NCI-H748 (cell line): ENCODE measurements around the gene ZYX.
A peak's percentile ranks its signal among the peaks of the same experiment; 100 is the strongest.
"Not testable (repeated sequence)": the region's sequence is repeated elsewhere in the genome, so short reads cannot be mapped to it uniquely, and the experiment has no call there.

Experiments
- DNase-seq: peaks from one replicate; lab custom pipeline; 2025; ENCODE audit not compliant: unreplicated experiment; lab: John Stamatoyannopoulos, UW

ZYX gene

DNA sequence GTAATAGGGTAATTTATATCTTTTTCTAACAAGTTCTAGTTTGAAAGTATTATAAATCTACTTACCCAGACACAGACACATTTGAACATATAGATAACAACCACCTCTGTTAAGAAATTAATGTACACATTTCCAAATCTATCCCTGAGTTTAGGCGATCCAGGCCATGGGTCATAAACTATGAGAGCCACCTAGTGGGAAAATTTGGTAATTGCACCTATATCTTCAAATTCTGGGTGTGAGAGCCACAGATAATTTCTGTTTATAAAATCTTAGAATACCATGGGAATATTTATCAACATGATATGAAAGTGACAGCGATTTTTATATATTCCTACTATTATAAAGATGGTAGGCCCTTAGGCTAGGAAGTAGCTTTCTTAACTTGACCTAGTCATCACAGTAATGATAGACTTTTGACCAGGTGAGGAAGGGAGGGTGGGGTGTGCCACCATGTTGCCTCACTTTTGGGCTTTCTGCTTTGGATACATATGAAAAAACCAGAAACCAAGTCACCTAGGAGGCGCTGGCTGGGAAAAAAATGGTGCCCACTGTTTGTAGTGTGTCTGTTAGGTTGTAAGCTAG, 35.5 kb downstream of the ZYX start:
- DNase-seq = peak; percentile 47

DNA sequence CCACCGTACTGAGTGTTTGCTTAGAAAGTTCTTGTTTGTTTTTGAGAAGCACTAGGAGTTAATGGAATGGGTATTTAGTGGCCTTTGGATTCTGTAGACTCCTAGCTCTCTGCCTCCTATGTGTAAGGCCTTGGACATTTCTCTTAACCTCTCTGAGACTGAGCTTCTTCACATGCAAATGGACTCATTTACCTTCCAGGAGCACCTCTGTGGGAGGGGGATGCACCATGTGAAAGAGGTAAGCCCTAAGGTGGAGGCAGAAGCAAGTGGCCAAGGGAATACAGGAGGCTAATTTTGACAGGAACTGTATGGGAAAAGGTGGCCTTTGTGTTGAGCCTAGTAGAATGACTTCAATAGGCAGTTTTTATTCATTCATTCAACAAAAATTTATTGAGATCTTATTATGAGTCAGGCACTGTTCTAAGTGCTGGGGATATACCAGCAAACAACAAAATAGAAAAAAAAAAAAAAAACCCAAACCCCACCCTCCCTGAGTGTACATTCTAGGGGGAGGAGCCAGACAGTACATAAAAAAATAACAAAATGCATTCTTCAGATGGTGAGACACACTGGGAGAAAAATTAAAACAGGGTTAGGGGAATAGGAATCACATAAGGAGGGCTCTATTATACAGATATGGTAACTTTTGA, 36.7 kb downstream of the ZYX start:
- DNase-seq = no peak

DNA sequence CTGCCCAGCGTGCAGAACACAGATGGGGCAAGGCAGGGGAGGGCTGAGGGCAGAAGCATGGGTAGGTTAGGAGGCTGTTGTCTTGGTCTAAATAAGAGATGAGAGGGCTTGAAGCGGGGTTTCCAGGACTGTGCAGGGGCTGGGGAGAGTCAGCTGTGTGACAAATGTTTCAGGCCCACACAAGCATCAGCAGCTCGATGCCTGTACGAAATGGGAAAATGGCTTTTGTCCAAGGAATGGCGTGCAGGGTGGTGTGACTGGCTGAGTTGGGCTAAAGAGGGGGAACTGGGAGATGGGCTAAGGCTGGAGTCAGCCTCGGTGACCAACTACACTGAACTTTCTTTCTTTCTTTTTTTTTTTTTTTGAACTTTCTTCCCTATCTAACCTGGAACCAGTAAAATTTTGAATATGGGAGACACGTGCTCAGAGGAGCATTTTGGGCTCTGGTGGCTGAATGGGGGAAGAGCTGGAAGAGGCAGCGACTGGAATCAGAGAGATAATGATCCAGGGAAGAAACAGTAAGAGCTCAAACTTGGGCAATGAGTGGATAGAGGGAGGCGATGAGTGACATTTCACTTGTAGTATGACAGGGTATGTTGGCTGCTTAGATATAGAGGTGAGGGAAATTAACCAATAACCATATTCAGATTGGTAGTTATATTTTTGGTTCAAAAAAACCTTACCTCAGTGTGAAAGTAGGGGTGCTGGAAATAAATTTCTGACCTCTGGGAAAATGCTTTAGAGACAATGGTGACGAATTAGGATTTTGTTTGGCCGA, 37.7 kb downstream of the ZYX start:
- DNase-seq = no peak

DNA sequence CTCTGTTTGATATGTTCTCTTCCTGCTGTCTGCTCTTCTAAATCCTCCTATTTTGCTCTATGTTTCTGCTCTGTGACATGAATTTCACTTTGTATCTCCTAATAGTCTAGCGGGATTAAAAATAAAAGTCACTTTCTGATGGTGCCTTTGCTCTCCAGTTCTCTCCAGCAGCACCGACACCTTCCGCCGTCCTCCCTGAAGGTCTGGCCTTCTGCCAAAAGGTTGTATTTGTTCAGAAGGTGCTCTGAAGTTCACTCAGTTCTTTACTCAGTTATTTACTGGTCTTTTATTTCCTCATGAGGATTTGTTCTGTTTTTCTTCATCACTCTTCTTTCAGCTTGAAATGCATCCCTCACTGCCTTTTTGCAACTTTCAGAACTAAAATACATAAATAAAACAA, 38.7 kb downstream of the ZYX start:
- DNase-seq = peak; percentile 29

DNA sequence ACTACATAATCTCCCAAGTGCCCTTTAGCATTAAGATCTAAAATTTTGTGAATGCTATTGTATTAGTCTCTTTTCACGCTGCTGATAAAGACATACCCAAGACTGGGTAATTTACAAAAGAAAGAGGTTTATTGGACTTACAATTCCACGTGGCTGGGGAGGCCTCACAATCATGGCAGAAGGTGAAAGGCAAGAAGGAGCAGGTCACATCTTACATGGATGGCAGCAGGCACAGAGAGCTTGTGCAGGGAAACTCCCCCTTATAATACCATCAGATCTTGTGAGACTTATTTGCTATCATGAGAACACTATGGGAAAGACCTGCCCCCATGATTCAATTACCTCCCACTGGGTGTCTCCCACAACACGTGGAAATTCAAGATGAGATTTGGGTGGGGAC, 39.5 kb downstream of the ZYX start:
- DNase-seq = not testable (repeated sequence)

DNA sequence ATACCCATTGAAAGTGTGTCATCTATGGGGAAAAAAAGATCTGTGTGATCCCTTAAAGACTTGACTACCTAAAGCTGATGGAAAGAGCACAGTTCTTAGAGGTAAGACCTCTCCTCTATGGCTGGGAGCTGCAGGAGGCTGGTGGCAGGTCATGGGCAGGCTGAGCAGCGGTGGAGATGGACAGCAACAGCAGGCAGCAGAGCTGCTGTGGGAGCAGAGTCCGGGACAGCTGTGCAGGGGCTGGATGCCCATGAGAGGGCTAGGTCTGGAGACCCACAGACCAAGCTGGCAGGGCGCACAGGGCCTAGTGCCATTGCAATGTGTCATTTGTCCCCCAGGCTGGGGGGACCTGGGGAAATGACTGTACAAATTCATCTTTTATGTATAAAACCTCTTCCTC, 40.9 kb downstream of the ZYX start:
- DNase-seq = no peak

DNA sequence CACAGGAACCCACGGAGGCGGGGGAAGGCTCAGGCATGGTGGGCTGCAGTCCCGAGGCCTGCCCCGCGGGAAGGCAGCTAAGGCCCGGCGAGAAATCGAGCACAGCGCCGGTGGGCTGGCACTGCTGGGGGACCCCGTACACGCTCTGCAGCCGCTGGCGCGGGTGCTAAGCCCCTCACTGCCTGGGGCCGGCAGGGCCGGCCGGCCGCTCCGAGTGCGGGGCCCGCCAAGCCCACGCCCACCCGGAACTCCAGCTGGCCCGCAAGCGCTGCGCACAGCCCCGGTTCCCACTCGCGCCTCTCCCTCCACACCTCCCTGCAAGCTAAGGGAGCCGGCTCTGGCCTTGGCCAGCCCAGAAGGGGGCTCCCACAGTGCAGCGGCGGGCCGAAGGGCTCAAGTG, 43.3 kb downstream of the ZYX start:
- DNase-seq = not testable (repeated sequence)

DNA sequence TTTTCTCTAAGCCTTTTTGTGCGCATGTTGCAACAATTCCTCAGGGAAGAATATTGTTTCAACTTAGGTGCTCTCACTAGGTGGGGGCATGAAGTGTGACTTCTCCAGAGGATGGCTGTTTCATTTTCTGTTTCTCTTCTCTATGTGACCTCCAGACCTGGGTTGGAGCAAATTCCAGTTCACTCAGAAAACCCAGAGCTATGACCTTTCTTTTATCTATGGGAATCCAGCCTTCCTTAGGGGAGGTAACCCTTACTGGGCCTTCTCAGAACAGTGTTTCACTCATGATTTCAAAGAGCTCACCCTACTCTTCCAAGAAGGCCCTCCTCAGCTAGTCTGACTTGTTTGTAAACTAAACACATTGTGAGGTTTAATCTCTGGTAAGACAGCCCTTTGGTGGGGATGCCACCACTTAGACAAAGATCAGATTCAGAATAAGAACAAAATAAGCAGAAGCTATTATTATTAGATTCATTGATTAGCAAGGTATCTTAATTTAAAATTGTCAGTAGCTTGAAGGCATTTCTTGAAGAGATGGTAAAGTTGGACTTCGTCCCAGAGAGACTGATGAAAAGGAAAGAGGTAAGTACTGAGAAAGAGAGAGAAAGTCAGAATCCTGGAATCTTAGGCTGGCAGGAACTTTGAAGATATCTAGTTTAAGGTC, 45.5 kb downstream of the ZYX start:
- DNase-seq = no peak

DNA sequence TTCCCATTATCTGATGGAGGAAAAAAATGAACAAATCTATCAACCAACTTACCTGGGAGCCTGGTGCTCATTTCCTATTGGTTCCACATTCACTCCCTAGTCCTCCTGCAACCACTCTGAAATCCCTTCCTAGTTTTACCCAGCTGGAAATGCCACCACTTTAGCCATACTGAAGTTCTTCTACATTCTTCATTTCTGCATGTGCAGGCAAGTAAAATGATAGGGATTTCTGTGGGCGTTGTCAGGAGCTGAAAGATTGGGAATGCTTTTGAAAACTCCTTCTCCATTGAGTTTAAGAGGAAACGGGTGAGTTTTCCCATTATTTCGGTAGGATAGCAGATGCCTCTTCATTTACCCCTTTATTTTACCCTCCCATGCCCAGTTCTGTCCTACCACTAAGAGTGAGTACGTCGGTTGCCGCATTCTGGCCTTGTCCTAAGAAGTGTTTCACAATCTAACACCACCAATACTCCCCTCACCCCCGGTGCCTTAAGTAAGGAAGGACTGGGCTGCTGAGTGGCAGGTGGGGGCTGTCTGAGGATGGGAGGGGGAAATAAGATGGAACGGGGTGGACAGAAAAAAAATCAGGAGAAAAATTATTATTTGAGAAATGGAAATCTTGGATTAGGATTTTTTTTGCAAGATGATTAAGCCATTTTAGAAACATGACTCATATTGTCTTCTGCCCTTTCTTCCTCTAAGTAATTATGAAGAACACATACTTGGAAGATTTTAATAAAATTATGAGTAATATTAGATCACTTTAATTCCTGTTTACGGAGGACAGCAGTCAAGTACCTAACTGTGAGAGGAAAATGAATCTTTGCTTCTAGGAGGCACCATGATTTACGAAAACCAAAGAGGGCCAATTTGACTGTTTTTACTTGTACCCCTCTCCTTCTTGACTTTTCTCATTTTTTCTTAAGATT, 48.9 kb downstream of the ZYX start:
- DNase-seq = no peak

DNA sequence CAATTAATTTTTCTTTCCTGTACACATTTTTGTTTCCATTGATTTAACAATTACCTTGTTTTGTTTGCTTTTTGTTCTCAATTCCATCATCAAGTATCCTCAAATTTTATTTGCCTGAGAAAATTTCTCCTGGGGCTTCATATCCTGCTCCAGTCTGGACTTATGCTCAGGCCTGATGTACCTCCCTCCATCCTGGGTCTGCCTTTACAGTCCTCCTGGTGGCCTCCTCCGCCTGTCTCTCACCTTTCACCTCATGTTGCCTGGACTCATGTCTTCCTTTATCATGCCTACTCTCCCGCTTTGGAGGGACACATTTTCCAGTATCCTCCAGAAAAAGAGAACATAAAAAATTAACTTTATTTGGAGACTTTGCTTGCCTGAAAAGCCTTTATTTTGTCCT, 50.0 kb downstream of the ZYX start:
- no peak for DNase-seq

DNA sequence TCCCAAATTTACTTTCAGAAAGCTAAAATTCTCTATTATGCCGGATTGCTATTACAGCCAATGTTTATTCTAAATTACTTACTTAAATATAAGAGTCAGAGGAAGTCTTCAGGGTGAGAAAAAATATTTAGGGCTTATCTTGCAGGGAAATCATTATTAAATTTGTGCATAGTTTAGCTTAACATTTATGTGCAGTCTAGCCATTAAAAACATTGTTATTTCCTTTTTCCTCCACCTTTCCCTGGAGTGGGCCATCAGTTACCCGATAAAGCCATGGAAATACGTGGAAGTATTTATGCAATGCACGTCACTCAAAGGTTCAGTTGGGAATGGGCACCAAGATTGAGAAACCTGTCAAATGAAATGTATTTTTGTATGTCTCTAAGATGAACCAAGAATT, 52.6 kb downstream of the ZYX start:
- DNase-seq = no peak

DNA sequence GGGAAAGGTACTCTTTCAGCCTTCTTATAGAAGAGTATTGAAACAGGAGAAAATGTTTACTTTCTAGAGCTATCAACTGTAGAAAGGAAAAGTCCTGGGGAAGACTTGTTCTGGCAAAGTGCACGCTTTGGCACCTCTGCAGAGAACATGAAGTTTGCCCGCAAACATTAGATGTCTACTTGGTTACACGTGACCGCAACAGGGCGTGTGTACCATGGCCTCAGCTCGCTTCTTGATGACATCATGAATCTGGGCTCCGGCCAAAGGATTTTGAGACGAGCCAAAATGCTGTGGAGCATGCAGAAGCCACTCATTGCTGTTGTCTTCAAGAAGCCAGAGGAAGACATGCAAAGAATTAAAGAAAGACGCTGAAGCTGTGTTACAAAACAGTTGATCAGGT, 53.5 kb downstream of the ZYX start:
- peak; percentile 17 for DNase-seq

DNA sequence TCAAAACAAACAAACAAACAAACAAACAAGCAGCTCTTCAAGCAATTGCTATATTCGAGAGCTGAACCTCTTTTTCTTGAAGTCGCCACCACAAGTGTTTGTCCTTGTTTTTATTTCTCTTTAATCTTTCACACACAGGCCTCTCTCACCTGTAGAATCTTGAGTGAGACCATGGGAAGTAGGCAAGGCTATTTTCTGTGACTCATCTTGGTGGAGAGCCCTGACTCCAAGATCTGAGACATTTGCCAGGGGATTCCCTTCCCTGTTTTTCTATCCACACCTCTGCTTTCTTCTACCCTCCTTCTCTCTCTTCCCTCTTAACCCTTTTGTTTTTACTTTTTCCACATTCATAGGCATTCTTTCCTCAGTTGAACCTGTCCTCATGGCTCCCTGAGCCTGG, 54.1 kb downstream of the ZYX start:
- DNase-seq = no peak

DNA sequence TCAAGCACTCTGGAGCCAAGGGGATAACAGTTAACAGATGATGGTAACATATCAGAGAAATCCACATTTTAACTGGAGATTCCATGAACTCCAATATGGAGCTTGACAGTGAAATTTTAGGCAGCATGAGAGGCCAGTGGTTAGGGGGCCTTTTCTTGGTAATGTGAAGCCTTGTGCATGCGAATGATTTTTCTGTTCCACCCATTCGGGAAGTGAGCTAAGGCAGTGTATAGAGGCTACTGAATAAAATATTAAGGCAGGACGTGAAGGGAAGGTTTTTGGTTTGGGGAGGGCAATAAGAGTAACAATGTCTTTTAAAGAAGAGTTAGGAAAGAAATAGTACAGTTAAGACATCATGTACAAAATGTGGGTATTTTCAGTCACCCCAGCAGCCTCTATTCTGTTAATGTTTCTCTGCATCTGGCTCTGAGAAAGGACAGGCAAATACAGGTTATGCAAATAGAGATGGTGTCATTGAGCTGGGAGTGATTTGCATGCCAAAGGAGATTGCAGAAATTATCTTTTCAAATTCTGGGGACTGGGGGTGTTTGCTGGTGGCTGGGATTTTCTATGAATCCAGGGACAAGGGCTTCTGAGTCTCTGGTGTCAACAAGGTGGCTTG, 55.3 kb downstream of the ZYX start:
- no peak for DNase-seq

DNA sequence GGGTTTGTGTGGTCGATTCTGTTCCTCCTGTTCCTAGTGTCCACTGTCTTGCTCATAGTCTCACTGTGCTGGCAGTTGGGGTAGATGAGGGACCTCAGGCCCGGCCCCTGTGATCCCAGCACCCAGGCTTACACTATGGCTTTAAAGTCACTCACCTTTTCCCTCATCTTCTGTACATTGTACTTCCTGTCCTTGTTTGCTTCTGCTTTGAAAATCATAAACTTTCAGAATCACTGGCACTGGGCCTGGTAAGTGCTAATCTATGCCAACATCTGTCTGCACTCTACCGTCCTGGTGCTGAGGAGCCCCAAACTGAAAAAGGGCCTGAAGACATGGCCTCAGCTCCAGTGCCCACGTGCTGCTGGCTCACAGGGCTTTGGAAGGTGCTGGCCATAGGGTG, 56.4 kb downstream of the ZYX start:
- no peak for DNase-seq

DNA sequence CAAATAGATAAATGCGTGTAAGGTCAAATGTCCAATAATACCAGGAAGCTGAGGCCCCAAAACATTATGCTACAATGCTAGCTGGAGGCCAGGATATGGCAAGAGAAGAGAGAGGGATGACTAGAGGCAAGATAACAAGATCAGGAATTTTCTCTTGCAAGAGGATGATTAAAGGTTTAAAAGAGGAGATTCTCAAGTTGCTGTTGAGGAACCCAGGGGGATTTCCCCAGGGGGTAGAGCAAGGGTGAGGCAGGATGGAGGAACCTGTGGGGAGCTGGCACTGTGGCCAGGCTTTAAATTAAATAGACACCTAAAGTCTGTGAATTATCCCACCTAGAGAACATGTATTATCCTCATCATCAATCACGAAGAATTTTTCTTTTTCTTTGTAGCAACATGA, 58.7 kb downstream of the ZYX start:
- DNase-seq = no peak
